ENCODE results near the gene FBXL13. TPM values are rescaled to one million over a fixed set of nuclear protein-coding genes. Genes with fewer than 3 reads are reported as not detected.

The FBXL13 gene
- total and polyA plus RNA-seq, 8 donors = 2.2 to 5.7 (median 4.7) TPM

GRCh38 chr7:102933763-102934162, 140.8 kb downstream of the FBXL13 start:
- Histone ChIP-seq H3K27ac (peak overlapping the region in 1 of 2 donors; percentile 71), H3K4me1 (peaks cover 0 to 18% of the 10 kb centered on the region in 2 donors), H3K27me3 (no peaks in the 10 kb centered on the region), H3K9me3 (no peaks in the 10 kb centered on the region), H3K36me3 (no peaks in the 10 kb centered on the region), H3K4me3 (no peak overlapping the region)
- intact Hi-C loops (cut with DNase I) = no loop called here
- peak; percentile 90 for ATAC-seq
- peak in 3 of 4 donors; percentile 69 to 79 (median 71) for DNase-seq
- no peak for TF ChIP-seq CTCF (IDR thresholded peaks at IDR 0.05)

- H3K9me3 ChIP-seq = no peaks in the 10 kb centered on the region
- no peak for DNase-seq
- no peak overlapping the region for H3K27ac ChIP-seq
- H3K27me3 ChIP-seq = no peaks in the 10 kb centered on the region
- intact Hi-C loops (cut with DNase I) = no loop called here
- H3K36me3 ChIP-seq = no peaks in the 10 kb centered on the region
- TF ChIP-seq CTCF (IDR thresholded peaks at IDR 0.05) = no peak
- no peak for ATAC-seq
- no peak overlapping the region for H3K4me3 ChIP-seq
- H3K4me1 ChIP-seq = peaks cover 0 to 14% of the 10 kb centered on the region in 2 donors
Measured at GRCh38 chr7:102931757-102932156, 142.8 kb downstream of the FBXL13 start.

- intact Hi-C loops (cut with DNase I) = no loop called here
- TF ChIP-seq CTCF (IDR thresholded peaks at IDR 0.05) = no peak
- DNase-seq = no peak
- no peak overlapping the region for H3K4me3 ChIP-seq
- H3K36me3 ChIP-seq = no peaks in the 10 kb centered on the region
- no peak for ATAC-seq
- H3K27me3 ChIP-seq = no peaks in the 10 kb centered on the region
- H3K27ac ChIP-seq = no peak overlapping the region
- H3K4me1 ChIP-seq = no peaks in the 10 kb centered on the region
- H3K9me3 ChIP-seq = no peaks in the 10 kb centered on the region
Measured at GRCh38 chr7:102927312-102927933, 147.2 kb downstream of the FBXL13 start.

GRCh38 chr7:102926783-102927140, 147.8 kb downstream of the FBXL13 start:
- Histone ChIP-seq H3K9me3 (no peaks in the 10 kb centered on the region), H3K4me3 (no peak overlapping the region), H3K27me3 (no peaks in the 10 kb centered on the region), H3K4me1 (no peaks in the 10 kb centered on the region), H3K36me3 (no peaks in the 10 kb centered on the region), H3K27ac (no peak overlapping the region)
- intact Hi-C loops (cut with DNase I) = no loop called here
- TF ChIP-seq CTCF (IDR thresholded peaks at IDR 0.05) = no peak
- ATAC-seq = no peak
- DNase-seq = no peak

- Histone ChIP-seq H3K4me3 (no peak overlapping the region), H3K4me1 (no peaks in the 10 kb centered on the region), H3K27me3 (no peaks in the 10 kb centered on the region), H3K9me3 (no peaks in the 10 kb centered on the region), H3K27ac (no peak overlapping the region), H3K36me3 (no peaks in the 10 kb centered on the region)
- ATAC-seq (no peak), DNase-seq (peak in 1 of 4 donors; percentile 58)
- TF ChIP-seq CTCF (IDR thresholded peaks at IDR 0.05) = no peak
- intact Hi-C loops (cut with DNase I) = no loop called here
Measured at GRCh38 chr7:102925976-102926782, 148.4 kb downstream of the FBXL13 start.
